ENCODE measurements around the gene SDF4. TPM values are rescaled to one million over a fixed set of nuclear protein-coding genes. Genes with fewer than 3 reads are reported as not detected.

SDF4 gene
- total RNA-seq, 2 donors from 2014 or later, result 235 to 273 TPM

DNA sequence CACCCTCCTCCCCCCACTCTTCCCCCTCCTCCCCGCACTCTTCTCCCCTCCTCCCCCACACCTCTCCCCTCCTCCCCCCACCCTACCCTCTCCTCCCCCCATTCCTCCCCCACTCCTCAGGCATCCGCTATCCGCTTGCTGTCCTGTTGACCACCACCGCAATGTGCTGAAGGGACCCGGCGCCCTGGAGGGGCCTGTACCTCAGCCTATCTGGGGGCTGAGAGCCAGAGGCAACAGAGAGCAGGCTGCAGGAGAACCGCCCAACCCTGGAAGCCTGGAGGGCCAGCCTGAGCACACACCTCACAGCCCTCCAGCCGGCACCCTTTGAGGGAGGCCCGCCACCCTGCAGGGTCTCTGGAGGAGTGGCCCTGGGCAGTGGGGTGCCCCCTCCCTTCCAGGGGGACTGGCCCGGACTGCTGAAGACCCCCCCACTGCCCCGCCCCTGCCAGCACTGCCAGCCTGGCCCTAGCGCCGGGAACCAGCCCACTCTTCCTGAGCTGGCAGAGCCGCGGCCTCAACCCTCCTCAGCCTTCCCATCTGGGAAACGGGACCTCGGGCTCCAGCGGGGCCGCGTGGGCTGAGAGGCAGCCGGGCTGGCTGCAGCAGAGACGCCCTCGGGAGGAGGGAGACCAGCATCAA lies 13.5 kb upstream of the SDF4 start:
- ATAC-seq, result no peak
- no peak for DNase-seq
- intact Hi-C loops (cut with DNase I, micrococcal nuclease), result no loop called here

- DNase-seq (peak; percentile 67 to 85), ATAC-seq (peak; percentile 89)
- intact Hi-C loops (cut with DNase I, micrococcal nuclease), result no loop called here
These were observed 12.5 kb upstream of the SDF4 start for GRCh38 chr1:1244192-1244811.

DNA sequence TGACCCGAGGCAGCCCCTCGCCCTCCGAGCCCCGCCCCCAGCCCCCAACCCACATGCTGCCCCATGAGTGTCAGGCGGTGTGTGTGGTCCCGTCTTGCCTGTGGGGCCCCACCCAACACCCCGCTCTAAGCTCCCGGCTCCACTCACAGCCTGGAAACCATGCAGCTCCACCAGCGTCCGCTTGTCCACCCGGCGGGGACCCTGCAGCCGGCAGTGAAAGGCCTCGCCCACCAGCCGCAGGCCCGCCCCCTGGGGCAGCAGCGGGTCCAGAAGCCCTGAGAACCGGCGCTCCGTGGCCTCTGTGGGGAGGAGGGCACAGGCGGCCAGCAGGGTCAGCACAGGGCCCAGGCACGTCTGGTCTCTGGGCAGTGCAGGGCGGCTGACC lies 12.0 kb upstream of the SDF4 start:
- no peak for DNase-seq
- intact Hi-C loops (cut with DNase I, micrococcal nuclease), result no loop called here
- peak; percentile 37 for ATAC-seq

GRCh38 chr1:1243266-1243660 lies 11.5 kb upstream of the SDF4 start:
- no peak for DNase-seq
- intact Hi-C loops (cut with DNase I, micrococcal nuclease), result no loop called here
- no peak for ATAC-seq

- ATAC-seq (no peak), DNase-seq (no peak)
- intact Hi-C loops (cut with DNase I, micrococcal nuclease), result no loop called here
These were observed 10.9 kb upstream of the SDF4 start for GRCh38 chr1:1242461-1243265.

GRCh38 chr1:1241588-1242219 lies 9.9 kb upstream of the SDF4 start:
- DNase-seq, result no peak
- intact Hi-C loops (cut with DNase I, micrococcal nuclease), result no loop called here
- ATAC-seq, result no peak

DNA sequence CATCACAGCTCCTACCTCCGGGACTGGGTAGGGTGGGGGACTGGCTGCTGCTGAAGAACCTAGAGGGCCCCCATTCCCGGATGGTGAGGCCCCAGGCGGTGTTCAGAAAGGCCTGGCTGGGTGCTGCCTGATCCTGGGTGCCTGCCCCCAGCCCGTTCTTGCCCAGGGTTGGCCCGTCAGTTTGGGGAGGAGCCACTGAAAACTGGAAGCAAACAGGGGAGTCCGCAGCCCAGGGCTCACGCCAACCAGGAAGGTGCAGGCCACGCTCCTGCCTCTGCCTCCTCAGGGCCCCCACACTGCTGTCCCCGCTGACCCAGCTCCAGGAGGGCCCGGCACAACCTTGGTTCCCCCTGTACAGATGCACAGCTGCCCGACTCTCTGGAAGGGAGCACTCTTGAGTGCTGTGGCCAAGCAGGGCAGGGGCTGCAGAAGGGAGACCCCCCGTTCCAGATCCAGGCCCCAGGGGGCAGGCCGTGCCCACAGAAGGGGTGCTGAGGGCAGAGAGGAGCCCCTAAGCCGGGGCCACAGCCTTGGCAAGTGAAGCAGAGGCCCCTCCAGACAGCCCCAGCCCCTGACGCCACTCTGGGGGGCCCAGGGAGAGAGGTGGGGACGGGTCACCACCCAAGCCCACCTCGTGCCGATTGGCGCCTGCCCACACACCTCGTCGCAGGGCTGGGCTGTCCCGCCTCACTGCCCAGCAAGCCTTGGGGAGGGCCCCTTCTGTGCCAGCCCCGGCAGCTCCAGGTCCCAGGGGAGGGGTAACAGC lies 9.2 kb upstream of the SDF4 start:
- no peak for DNase-seq
- no peak for ATAC-seq
- intact Hi-C loops (cut with DNase I, micrococcal nuclease), result no loop called here

DNA sequence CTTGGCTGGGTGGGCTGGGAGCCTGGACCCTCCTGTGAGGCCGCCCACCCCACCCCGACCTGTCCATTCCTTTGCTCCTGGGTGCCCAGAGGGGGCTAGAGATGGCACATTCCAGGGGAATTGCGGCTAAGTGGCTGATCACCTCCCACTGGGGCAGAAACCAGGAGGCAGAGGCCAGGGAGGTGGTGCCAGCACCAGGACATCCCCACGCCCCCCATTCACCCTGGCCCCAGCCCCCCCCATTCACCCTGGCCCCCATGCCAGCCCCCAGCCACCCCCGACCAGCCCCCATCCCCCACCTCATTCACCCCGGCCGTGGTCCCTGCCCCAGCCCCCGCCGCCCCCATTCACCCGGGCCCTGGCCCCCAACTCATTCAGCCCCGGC lies 8.5 kb upstream of the SDF4 start:
- no peak for ATAC-seq
- no peak for DNase-seq
- intact Hi-C loops (cut with DNase I, micrococcal nuclease), result no loop called here

DNA sequence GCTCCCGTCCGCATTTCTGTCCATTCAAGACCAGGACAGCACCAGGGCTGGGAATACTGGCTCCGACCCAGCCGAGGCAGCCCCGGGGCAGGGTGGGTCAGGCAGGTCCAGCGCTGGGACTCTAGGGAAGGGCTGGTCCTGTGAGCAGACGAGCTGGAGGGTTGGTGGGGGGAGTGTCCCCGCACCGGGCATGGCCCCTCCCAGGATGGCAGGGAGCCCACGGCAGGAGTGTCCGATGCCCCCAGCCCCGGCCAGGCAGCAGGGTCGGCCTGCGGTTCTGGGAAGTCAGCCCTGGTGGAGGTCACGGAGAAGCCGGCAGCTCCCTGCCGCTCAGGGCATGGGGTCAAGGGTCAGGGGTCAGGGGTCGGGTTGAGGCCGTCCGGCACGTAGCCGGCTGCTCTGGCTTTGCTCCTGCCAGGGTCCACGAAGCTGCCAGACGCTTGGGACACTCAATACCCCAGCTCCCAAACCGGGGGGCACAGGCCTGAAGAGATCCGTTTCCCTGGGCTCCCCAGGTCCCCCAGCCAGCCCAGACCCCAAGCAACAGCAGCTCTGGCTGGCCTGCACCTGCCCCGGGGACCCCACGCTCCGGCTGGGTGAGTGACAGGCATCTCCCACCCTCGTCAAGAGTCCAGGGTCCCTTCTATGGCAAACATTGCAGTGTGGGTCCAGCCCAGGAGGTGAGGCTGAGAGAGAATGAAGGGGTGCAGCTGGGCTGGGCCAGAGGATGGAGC lies 8.0 kb upstream of the SDF4 start:
- intact Hi-C loops (cut with DNase I, micrococcal nuclease), result no loop called here
- ATAC-seq, result no peak
- no peak for DNase-seq

GRCh38 chr1:1239227-1239613 lies 7.4 kb upstream of the SDF4 start:
- intact Hi-C loops (cut with DNase I, micrococcal nuclease), result no loop called here
- DNase-seq (no peak), ATAC-seq (no peak)

- DNase-seq, result no peak
- intact Hi-C loops (cut with DNase I, micrococcal nuclease), result no loop called here
- peak; percentile 3 for ATAC-seq
These were observed 6.9 kb upstream of the SDF4 start for GRCh38 chr1:1238702-1239178.

GRCh38 chr1:1237874-1238701 lies 6.3 kb upstream of the SDF4 start:
- ATAC-seq (peak; percentile 49), DNase-seq (no peak)
- intact Hi-C loops (cut with DNase I, micrococcal nuclease), result no loop called here

GRCh38 chr1:1236945-1237873 lies 5.4 kb upstream of the SDF4 start:
- DNase-seq, result no peak
- ATAC-seq, result peak; percentile 24
- intact Hi-C loops (cut with DNase I, micrococcal nuclease), result no loop called here

DNA sequence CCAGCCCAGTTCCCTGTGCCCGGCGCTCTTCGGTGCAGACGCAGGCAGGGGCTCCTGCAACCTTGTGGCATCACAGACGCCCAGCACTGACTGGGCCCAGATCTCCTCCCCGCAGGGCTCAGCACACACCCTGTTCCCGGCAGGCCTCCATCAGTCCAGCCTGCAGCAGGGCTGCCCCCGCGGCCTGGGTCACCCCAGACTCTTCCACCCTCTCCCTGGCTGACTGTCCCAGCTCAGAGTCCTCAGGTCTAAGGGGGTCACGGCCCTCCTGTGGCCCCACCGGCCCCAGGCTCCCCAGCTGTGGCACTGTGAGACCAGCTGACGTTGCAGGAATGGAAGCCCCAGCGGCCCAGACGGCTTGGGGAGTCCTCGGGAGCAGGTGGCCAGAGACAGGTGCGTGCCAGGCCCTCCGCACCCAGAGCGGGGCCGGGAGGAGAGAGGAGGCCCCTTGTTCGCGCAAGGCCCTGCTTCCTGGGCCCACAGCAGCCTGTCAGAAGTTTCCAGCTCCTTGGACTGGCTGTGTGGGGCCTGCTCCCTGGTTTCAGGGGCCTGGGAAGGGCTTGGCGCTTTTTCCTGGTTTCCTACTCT lies 4.5 kb upstream of the SDF4 start:
- ATAC-seq, result no peak
- DNase-seq, result no peak
- intact Hi-C loops (cut with DNase I, micrococcal nuclease), result no loop called here

- DNase-seq (no peak), ATAC-seq (no peak)
- intact Hi-C loops (cut with DNase I, micrococcal nuclease), result no loop called here
These were observed 3.4 kb upstream of the SDF4 start for GRCh38 chr1:1235016-1235744.
